Glomerular visceral epithelial cell (primary cell): ENCODE data around the gene DDO.

ENCODE experiments used
- DNase-seq: peaks from one replicate; pipeline ENCODE4 v3.0.0-alpha.2; 2016; ENCODE audit errors: extremely low spot score

The DDO gene

GRCh38 chr6:110421749-110422443 lies 6.5 kb upstream of the DDO start:
- DNase-seq: no peak

- no peak for DNase-seq
These were observed 3.8 kb upstream of the DDO start for GRCh38 chr6:110419028-110419739.

- DNase-seq: no peak
These were observed 3.2 kb upstream of the DDO start for GRCh38 chr6:110418594-110418993.

GRCh38 chr6:110414669-110415068 lies 706 bp downstream of the DDO start:
- DNase-seq: no peak

- DNase-seq: no peak
These were observed 3.0 kb downstream of the DDO start for GRCh38 chr6:110412360-110412759.

GRCh38 chr6:110410511-110410910 lies 4.9 kb downstream of the DDO start:
- no peak for DNase-seq

GRCh38 chr6:110409794-110410193 lies 5.6 kb downstream of the DDO start:
- DNase-seq: no peak

GRCh38 chr6:110408901-110409300 lies 6.5 kb downstream of the DDO start:
- DNase-seq: no peak

GRCh38 chr6:110404607-110405006 lies 10.8 kb downstream of the DDO start:
- DNase-seq: no peak

GRCh38 chr6:110401585-110402176 lies 13.7 kb downstream of the DDO start:
- no peak for DNase-seq

GRCh38 chr6:110400208-110400607 lies 15.2 kb downstream of the DDO start:
- no peak for DNase-seq

- no peak for DNase-seq
These were observed 15.9 kb downstream of the DDO start for GRCh38 chr6:110399219-110400071.

GRCh38 chr6:110398778-110399177 lies 16.6 kb downstream of the DDO start:
- DNase-seq: no peak

GRCh38 chr6:110395221-110395620 lies 20.2 kb downstream of the DDO start:
- DNase-seq: no peak

GRCh38 chr6:110394409-110394808 lies 21.0 kb downstream of the DDO start:
- DNase-seq: no peak

GRCh38 chr6:110392727-110393126 lies 22.6 kb downstream of the DDO start:
- no peak for DNase-seq

GRCh38 chr6:110390404-110390803 lies 25.0 kb downstream of the DDO start:
- DNase-seq: no peak

- no peak for DNase-seq
These were observed 25.5 kb downstream of the DDO start for GRCh38 chr6:110389689-110390382.

GRCh38 chr6:110387986-110388385 lies 27.4 kb downstream of the DDO start:
- no peak for DNase-seq

GRCh38 chr6:110385458-110385863 lies 29.9 kb downstream of the DDO start:
- DNase-seq: no peak

- DNase-seq: no peak
These were observed 36.8 kb downstream of the DDO start for GRCh38 chr6:110378552-110378951.

- no peak for DNase-seq
These were observed 46.3 kb downstream of the DDO start for GRCh38 chr6:110369066-110369465.
